Measurements from ENCODE around the gene RMND5B.

GRCh38 chr5:178086266-178086665 lies 44.5 kb upstream of the RMND5B start:
- no peak for TF ChIP-seq CTCF (IDR thresholded peaks at IDR 0.05; ENCODE audit: poor library complexity, severe bottlenecking)
- TF ChIP-seq TAF1 (IDR thresholded peaks at IDR 0.05; ENCODE audit: low read depth) = no peak
- TF ChIP-seq EZH2 (IDR thresholded peaks at IDR 0.05; ENCODE audit: borderline replicate concordance, insufficient read depth, low read length, poor library complexity, severe bottlenecking) = no peak
- TF ChIP-seq POLR2AphosphoS5 (IDR thresholded peaks at IDR 0.05) = no peak
- no peak for TF ChIP-seq MXI1 (conservative IDR thresholded peaks at IDR 0.05; ENCODE audit: poor library complexity, severe bottlenecking)

All from neural cell (in vitro differentiated cells).